Measurements from ENCODE around the gene AGR3.
A peak's percentile ranks its signal among the peaks of the same experiment; 100 is the strongest.

AGR3 gene

GRCh38 chr7:16881844-16882243 lies at the start of gene AGR3:
AGR3 (minus strand) TSS chr7:16881983; CDS start chr7:16878618, 3,365 bp downstream.
- DNase-seq: no peak

- no peak for DNase-seq
These were observed 49.2 kb upstream of the AGR3 start for GRCh38 chr7:16930946-16931345.

GRCh38 chr7:16929146-16929762 lies 47.5 kb upstream of the AGR3 start:
- DNase-seq: peak; percentile 78

- DNase-seq: no peak
These were observed 45.1 kb upstream of the AGR3 start for GRCh38 chr7:16926861-16927260.

- peak; percentile 59 for DNase-seq
These were observed 44.5 kb upstream of the AGR3 start for GRCh38 chr7:16926283-16926682.

GRCh38 chr7:16925609-16926008 lies 43.8 kb upstream of the AGR3 start:
- DNase-seq: no peak

- no peak for DNase-seq
These were observed 41.2 kb upstream of the AGR3 start for GRCh38 chr7:16923019-16923418.

GRCh38 chr7:16921644-16922257 lies 40.0 kb upstream of the AGR3 start:
- DNase-seq: no peak

- DNase-seq: no peak
These were observed 39.4 kb upstream of the AGR3 start for GRCh38 chr7:16921151-16921550.

GRCh38 chr7:16919440-16919839 lies 37.7 kb upstream of the AGR3 start:
- no peak for DNase-seq

GRCh38 chr7:16918288-16918895 lies 36.6 kb upstream of the AGR3 start:
- peak; percentile 13 for DNase-seq

- DNase-seq: no peak
These were observed 35.0 kb upstream of the AGR3 start for GRCh38 chr7:16916738-16917137.

- DNase-seq: no peak
These were observed 34.4 kb upstream of the AGR3 start for GRCh38 chr7:16916105-16916639.

- DNase-seq: no peak
These were observed 33.6 kb upstream of the AGR3 start for GRCh38 chr7:16915405-16915804.

- DNase-seq: no peak
These were observed 33.0 kb upstream of the AGR3 start for GRCh38 chr7:16914771-16915170.

GRCh38 chr7:16913643-16914042 lies 31.9 kb upstream of the AGR3 start:
- no peak for DNase-seq

GRCh38 chr7:16912540-16912939 lies 30.8 kb upstream of the AGR3 start:
- DNase-seq: no peak

GRCh38 chr7:16908561-16908960 lies 26.8 kb upstream of the AGR3 start:
- DNase-seq: no peak

- no peak for DNase-seq
These were observed 23.7 kb upstream of the AGR3 start for GRCh38 chr7:16905300-16906044.

- DNase-seq: no peak
These were observed 22.3 kb upstream of the AGR3 start for GRCh38 chr7:16904076-16904475.

- DNase-seq: no peak
These were observed 18.5 kb upstream of the AGR3 start for GRCh38 chr7:16900209-16900768.

- DNase-seq: no peak
These were observed 10.3 kb upstream of the AGR3 start for GRCh38 chr7:16891874-16892643.
